HK-2 (cell line): Measurements from ENCODE around the gene CTDP1.
"Not testable (repeated sequence)": the region's sequence is repeated elsewhere in the genome, so short reads cannot be mapped to it uniquely, and the experiment has no call there.

Source experiments
- DNase-seq: peaks from one replicate; pipeline ENCODE4 v3.0.0-alpha.2; 2018; ENCODE audit not compliant: unreplicated experiment

The CTDP1 gene

DNA sequence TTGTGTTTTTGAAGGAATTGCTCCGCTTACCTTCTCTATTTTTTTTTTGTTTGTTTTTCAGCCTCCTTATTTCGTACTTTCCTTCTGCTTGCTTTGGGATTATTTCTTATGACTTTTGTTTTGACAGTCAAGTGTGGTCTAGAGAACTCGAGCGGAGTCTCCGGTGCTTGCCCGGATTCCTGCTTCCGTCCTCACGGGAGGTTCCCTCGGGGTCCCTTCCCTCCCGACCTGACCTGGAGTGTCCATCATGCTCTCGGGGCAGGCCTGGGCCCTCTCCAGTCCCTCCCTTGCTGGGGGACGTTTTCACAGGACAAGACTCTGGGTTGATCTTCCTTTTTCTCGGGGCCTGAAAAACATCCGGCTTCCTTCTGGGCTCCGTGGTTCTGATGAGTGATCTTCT is 45.9 kb downstream of the CTDP1 start:
- no peak for DNase-seq

DNA sequence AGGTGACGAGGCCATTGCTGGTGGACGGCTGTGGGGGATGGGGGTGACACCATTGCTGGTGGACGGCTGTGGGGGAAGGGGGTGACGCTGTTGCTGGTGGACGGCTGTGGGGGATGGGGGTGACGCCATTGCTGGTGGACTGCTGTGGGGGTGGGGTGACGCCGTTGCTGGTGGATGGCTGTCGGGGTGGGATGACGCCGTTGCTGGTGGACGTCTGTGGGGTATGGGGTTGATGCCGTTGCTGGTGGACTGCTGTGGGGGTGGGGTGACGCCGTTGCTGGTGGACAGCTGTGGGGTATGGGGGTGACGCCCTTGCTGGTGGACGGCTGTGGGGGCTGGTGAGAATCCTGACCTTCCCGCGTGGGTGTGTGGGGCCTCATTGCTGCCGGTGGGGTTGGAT is 47.1 kb downstream of the CTDP1 start:
- no peak for DNase-seq

DNA sequence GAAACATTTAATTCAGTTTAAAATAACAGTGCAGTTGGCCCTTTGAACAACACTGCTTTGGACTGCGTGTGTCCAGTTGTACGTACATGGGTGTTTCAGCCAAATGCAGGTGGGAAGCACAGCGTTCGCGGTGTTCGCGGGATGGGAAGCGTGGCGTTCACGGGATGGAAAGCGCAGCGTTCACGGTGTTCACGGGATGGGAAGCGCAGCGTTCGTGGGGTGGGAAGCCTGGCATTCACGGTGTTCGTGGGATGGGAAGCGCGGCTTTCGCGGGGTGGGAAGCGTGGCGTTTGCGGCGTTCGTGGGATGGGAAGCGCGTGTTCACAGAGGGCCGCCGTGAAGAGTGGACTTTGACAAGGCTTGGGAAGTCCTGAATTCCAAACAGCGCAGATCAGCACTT is 47.6 kb downstream of the CTDP1 start:
- no peak for DNase-seq

DNA sequence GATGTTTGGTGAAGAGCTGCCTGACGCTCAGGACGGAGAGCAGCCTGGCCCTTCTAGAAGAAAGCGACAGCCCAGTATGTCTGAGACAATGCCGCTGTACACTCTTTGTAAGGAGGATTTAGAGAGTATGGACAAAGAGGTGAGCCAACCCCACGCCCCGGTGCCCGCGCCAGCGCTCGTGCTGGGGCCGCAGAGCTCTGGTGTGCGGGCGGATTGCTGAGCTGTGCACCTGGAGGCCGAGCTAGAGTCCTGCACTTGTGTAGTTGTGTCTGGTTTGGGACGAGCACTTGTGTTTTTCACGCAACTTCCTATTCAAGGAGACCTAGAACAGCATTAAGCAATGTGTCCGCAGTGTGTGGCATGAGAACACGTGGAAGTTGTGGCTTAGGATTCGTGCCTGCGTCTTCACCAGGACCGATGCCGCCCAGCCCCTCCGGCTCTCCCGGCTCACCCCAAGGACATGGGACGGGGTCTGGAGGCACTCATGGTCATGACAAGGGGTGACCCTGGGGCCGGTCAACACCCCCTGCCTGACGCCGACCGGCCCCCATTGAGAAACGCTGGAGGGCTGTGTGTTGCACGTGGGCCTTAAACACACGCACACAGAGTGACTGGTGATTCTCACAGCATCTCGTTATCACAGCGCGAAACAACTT is 49.5 kb downstream of the CTDP1 start:
- no peak for DNase-seq

DNA sequence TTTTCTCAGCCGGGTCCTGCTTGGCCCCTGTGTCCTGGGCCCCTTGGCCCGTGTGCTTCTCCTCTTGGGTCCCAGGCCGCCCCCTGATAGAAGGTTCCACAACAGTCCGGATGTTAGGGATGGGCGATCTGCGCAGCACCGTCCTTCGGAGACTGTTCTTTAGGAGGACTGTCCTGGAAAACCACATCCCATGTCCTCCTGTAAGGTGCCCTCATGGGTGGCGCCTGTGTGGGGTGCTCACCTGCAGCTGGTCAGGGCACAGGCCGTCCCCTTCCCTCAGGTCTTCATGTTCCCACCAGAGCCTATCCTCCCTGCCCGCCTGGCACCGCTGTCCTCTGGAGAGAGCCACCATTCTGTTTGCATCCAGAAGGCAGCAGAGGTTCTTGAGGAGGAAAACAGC is 50.0 kb downstream of the CTDP1 start:
- no peak for DNase-seq

DNA sequence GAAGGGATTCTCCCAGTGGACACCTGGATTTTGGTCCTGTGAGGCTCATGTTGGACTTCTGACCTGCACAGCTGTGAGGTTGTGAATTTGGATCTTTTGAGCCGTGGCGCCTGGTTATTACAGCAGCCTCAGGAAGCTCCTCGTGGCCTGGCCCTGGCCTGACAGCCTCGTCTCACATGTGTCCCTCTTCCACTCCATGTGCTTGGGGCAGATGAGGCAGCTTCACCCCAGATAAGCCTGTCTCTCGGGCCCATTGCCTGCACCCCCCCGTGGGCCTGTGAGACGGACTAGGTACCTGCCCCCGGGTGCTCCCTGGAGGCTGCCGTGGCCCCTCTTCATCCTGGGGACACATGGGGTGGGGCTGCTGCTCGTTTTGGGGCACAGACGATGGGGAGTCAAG is 51.2 kb downstream of the CTDP1 start:
- DNase-seq: no peak

DNA sequence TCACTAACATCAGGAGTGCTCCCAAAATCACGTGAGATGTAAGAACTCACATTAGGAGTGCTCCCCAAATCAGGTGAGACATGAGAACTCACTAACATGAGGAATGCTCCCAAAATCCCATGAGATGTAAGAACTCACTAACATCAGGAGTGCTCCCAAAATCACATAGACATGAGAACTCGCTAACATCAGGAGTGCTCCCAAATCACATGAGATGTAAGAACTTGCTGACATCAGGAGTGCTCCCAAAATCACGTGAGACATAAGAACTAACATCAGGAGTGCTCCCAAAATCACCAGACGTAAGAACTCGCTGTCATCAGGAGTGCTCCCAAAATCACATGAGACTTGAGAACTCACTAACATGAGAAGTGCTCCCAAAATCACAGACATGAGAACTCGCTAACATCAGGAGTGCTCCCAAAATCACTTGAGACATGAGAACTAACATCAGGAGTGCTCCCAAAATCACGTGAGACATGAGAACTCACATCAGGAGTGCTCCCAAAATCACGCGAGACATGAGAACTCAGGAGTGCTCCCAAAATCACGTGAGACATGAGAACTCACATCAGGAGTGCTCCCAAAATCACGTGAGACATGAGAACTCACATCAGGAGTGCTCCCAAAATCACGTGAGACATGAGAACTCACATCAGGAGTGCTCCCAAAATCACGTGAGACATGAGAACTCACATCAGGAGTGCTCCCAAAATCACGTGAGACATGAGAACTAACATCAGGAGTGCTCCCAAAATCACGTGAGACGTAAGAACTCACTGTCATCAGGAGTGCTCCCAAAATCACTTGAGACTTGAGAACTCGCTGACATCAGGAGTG is 52.5 kb downstream of the CTDP1 start:
- DNase-seq: not testable (repeated sequence)

DNA sequence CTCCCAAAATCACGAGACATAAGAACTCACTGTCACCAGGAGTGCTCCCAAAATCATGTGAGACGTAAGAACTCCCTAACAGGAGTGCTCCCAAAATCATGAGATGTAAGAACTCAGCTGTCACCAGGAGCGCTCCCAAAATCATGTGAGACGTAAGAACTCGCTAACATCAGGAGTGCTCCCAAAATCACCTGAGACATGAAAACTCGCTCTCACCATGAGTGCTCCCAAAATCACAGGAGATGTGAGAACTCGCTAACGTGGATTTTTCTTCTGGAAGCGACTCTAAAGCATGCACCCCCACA is 53.1 kb downstream of the CTDP1 start:
- no peak for DNase-seq

DNA sequence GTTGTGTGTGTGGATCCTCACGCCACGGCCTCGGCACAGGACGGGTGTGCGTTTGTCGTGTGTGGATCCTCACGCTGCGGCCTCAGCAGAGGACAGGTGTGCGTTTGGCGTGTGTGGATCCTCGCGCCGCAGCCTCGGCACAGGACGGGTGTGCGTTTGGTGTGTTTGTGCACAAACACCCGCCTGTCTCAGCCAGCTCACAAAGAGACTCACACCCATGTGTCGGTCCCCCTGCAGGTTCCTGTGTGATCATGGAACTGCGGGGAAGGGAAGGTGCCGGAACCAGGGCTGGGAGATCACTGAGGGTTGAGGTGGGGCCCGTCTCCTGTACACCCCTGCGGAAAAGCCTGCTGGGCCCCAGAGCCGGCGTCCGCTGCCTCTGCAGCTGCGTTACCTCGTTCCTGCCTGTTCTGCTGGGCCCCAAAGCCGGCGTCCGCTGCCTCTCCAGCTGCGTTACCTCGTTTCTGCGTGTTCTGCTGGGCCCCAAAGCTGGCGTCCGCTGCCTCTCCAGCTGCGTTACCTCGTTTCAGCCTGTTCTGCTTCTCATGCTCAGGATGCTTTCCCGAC is 53.6 kb downstream of the CTDP1 start:
- DNase-seq: no peak

DNA sequence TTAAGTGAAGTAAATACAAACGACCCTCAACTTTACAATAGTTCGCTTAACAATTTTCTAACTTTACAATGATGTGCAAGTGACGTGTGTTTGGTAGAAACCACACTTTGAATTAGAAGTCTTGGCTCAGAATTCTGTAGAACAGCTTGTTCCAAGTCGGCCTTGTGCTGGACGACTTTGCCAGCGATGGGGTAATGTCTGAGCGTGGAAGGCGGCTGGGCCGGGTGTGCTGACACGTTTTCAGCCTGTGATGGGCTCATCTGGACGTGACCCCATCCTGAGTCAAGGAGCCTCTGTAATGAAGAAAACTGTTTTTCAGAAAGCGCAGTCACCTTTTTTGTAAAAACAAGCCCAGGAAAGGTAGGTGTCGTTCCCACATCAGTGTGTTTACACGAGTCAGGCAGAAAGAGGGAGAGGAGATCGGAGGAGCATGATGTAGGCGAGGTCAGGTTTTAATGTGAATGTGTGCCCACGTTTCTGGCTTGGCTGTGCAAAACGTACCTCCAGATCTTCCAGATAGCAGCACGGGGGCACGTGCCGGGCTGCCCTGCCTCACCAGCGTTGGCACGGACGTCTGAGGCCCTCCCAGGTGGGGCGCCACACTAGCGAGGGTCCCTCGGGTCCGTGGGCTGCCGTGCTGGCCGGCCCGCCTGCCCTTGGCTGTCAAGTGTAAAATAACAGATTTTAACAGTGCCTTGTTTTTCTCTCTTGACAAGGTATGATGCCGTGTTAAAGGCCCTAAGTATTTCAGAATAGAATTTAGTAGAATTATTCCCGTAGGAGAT is 54.6 kb downstream of the CTDP1 start:
- DNase-seq: no peak

DNA sequence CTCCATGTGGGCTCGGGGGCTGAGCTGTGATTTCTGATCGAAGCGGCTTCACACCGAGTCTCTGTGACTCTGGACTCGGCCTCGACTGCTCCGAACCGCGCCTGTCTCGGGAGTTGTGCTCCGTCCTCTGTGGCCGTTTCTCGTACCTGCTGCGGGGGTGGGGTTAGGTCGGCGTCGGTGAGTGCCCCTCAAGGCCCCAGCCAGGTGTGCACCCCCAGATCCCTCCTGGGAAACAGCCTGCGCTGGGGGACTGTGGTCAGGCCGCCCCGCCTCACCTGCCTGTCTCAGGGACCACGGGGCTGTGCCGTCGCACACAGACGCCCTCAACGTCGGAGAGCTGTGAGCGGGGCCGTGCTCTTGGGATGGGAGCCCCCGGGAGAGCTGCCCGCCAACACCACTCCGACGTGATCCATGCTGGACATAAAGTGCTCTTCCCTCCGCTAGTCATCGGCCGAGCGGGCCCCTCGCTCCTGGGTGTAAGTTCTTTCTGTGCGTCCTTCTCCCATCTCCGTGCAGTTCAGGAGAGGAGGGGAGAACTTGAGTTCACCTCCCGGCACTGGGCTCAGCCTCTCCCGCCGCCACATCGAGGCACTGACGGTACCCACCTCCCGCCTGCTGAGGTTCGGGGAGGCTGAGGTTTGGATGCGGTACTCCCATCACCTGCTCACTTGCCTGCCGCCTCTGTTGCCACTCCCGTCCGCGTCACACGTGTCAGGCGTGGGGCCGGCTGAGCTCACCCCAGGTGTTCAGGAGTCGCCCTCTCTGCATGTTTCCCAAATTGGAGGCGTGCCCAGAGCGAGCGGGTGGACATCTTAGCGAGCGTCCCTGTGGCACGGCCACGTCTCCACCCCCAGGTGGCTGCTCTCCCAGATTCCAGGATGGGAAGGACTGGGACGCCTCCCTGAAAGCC is 55.7 kb downstream of the CTDP1 start:
- DNase-seq: no peak

DNA sequence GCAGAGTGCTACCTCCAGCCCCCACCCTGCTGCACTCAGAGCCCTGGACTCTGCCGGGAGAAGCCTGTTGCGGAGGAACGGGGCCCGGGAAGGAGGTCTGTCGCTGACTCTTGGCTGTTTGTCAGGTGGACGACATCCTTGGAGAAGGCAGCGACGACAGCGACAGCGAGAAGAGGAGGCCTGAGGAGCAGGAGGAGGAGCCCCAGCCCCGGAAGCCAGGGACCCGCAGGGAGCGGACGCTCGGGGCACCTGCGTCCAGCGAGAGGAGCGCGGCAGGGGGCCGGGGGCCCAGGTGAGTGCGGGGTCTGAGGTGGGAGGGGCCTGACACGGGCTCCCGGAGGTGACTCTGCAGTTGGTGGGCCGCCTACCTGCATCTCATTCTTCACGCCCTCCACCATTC is 56.6 kb downstream of the CTDP1 start:
- no peak for DNase-seq

DNA sequence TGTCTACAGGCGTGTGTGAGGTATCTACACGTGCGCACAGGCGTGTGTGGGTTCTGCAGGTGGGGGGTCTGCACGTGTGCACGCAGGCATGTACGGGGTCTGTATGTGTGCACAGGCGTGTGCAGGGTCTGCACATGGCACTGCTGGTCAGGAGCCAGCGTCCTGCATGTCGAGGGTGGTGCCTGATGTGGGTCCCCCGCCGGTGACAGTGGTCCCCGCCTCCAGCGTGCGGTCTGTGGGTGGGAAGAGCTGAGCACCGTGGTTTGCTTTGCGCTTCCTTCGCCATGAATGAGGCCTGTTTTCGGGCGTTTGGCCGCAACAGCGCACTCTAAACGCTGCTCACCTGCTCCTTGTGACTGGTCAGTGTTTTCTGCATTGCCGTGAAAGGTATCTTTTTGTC is 57.2 kb downstream of the CTDP1 start:
- no peak for DNase-seq

DNA sequence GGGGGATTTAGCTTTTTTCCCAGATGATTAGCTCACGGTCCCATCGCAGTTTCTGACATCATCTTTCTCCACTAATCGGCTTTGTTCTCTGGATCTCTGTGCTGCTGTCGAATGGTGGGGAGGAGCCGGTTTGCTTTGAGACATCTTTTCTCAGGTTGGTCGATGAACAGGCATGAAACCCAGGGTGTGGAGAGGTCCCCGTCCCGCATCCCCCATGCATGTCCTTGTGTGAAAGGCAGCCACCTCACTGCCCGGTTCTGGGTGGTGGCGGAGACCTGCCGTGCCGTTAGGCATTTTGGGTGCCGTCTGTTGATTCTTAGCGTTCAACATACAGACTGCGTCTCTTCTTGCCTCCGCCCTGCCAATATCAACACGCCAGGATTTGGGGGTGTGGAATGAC is 57.8 kb downstream of the CTDP1 start:
- DNase-seq: no peak

DNA sequence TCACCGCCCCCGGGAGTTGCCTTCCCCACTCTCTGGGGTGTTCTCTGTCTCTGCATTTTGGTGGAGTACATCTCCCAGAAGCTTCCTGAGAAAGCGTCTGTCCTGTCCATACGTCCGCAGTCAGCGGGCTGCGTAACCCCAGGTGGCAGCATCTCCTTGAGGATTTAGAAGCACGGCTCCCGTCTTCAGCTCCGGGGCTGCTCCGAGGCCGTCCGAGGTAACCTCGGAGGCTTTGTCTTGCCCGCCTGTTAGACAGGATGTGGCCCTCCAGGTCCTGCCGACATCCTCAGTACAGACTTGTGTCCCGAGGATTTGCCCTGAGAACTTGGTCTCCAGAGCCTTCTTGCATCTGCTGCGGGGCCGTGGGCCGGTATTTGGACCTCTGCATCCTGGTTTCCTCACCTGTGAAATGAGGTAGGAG is 58.4 kb downstream of the CTDP1 start:
- DNase-seq: no peak

DNA sequence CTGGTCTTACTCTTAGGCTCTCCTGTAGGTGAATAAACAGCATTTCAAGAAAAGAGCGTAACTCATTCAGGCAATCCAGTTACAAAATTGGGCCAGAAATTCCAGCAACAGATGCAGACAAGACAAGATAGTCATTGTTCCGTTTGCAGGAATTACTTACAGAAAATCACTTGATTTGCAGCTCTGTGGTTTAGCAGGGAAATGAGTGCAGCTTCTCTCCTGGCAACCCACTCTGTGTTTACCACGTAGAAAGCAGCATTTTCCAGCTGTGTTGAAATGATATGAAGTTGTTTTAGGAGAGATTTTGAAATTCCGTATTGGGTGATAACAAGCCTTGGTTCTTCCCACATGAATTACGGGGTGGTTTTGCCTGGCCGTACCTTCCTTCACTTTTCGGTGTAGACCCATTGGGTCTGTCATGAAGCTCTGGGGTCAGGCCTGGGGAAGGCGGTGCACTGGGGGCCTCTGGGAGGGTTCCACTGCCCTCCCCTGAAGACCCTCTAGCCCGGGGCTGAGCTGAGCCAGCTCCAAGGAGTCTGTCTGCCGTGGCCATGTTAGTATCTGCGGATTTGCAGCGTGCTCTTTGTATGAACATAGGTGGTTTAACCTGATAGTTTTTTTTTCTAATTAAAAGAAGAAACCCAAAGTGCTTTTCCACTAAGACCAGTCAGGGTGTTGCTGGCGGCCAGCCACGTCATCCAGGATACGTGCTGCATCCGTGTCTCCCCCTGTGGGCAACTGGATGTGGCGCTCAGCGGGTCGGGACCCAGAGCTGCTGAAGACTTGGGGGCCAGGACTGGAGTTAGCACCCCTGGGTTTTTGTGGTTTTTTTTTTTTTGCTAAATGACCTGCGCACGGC is 59.2 kb downstream of the CTDP1 start:
- DNase-seq: no peak

DNA sequence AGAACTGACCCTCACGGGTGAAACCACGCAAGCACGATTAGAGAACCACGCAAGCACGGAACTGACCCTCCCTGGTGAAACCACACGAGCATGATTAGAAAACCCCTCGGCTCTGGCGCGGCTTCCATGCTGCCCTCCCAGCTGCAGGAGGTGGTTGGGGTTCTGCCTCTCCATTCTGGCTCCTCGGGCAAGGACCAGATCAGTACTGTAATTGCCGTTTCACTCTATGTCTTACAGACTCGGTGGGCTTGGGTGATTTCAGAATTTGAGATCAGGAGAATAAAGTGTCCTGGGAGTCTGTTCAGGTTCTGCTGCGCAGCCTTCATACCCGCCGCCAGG is 59.8 kb downstream of the CTDP1 start:
- no peak for DNase-seq

DNA sequence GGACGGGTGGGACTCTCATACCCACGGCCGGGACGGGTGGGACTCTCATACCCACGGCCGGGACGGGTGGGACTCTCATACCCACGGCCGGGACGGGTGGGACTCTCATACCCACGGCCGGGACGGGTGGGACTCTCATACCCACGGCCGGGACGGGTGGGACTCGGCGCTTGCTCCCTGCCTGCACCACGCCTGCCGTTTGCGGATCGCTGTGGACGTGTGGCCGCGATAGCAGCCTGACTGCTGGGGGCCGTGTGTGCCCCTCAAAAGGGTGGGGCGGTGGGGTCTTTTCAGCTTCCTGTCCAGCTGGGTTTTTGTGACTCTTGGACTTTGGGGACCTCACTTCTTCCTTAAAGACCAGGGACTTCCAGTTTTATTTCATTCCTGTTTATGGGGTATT is 60.4 kb downstream of the CTDP1 start:
- not testable (repeated sequence) for DNase-seq

DNA sequence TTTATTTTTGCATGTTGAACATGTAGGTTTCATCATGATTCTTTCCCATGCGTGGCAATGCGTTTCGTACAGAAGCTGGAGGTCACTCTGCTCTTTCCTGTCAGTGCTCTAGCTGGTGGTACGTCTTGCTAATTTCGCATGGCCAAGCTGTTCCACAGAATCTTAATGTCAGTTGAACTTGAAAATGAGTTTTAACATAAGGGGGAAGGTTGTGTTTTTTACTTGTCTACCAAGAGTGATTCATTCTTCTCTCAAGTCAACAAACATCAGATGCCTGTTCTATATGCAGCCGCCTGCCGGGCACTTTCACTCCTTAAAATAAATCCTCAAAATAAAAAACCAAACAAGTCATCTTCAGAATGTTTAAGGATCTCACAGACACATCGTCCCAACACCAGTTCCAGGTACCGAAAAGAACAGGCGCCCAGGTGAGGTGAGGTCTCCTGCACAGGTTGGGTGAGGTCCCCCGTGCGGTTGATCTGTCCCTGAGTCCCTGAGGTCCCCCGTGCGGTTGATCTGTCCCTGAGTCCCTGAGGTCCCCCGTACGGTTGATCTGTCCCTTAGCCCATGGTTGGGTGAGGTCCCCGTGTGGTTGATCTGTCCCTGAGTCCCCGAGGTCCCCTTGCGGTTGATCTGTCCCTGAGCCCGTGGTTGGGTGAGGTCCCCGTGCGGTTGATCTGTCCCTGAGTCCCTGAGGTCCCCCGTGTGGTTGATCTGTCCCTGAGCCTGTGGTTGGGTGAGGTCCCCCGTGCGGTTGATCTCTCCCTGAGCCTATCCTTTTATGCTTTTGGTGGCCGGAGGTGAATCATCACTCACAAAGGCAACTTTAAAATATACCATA is 61.1 kb downstream of the CTDP1 start:
- no peak for DNase-seq

DNA sequence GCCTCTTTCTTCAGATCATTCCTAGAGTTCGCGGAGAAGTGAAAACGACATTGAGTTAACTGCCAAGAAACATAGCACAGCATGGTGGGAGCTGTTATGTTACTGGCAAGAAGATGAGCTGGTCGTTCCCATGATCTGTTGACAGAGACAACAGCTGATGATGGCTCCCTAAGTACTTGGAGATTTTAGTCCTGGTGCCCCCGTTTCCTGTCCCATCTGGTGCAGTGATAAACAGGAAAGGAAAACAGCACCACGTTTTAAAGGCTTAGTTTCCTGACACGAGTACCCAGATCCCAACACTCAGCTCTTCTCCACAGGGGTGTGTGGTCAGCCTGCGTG is 61.7 kb downstream of the CTDP1 start:
- DNase-seq: no peak
